Left lung (tissue), 10 donors: ENCODE data around the gene CBX5. TPM values are rescaled to one million over a fixed set of nuclear protein-coding genes. Genes with fewer than 3 reads are reported as not detected.

Source experiments
- ATAC-seq: fragments of 200-7000 bp; cut with Tn5 transposase; one replicate; pipeline ENCODE4 v1.9.1; 2020; ENCODE audit warnings: moderate library complexity
- DNase-seq, 4 donors: peaks; one replicate each; pipeline ENCODE4 v3.0.0-alpha.2; 2013 to 2020
- H3K27ac ChIP-seq, 2 donors: fragments of 200-600 bp; sonication (generic) in 1 of 2; one replicate each; pipeline versions ENCODE4 v1.5.0 to v1.8.0; 2020 to 2021
- H3K27me3 ChIP-seq, 2 donors: fragments of 200-600 bp; sonication (generic) in 1 of 2; one replicate each; pipeline versions ENCODE4 v1.5.0 to v1.8.0; 2020 to 2021
- H3K36me3 ChIP-seq, 2 donors: fragments of 200-600 bp; sonication (generic) in 1 of 2; one replicate each; pipeline versions ENCODE4 v1.5.0 to v1.8.0; 2020 to 2021
- H3K4me1 ChIP-seq, 2 donors: fragments of 200-600 bp; one replicate each; pipeline ENCODE4 v1.8.0; 2021
- H3K4me3 ChIP-seq, 2 donors: fragments of 200-600 bp; sonication (generic) in 1 of 2; one replicate each; pipeline versions ENCODE4 v1.5.0 to v1.8.0; 2020 to 2021; ENCODE audit warnings: mild to moderate bottlenecking in 1 of 2
- H3K9me3 ChIP-seq, 2 donors: fragments of 200-600 bp; sonication (generic) in 1 of 2; one replicate each; pipeline versions ENCODE4 v1.5.0 to v1.8.0; 2020 to 2021
- CTCF ChIP-seq, 2 donors: fragments of 200-600 bp; sonication (generic) in 1 of 2; IDR thresholded peaks; one replicate each; pipeline versions ENCODE4 v1.5.0 to v1.8.0; 2021; ENCODE audit warnings: antibody characterized with exemption in 2 of 2
- intact Hi-C, 2 donors: fragments of 100-400 bp; cut with DNase I; formaldehyde crosslinking; loops; one replicate each; pipeline versions ENCODE4 v1.11.2 to v1.14.2; 2022
- polyA plus RNA-seq, 6 donors: library from polyadenylated mRNA; unstranded; fragments of 120-200 nt; gene quantifications; one replicate each; pipeline ENCODE4 v1.2.1, GENCODE V29; 2013; ENCODE audit not compliant: insufficient read length in 6 of 6
- total RNA-seq, 2 donors: library from RNA; stranded (reverse); fragmentation: NEBNext Ultra II Directional; extraction: Animal tissue kit (Norgen Biotek cat#: 25700); gene quantifications; one replicate each; pipeline ENCODE4 v1.2.1, GENCODE V29; 2021
- donor health status: DM: no; HTN: yes; CAD: no.
- donor health status: DM: no; HTN: no; CAD: no.

CBX5 gene
- total and polyA plus RNA-seq, 8 donors = 69.8 to 134 (median 113) TPM

DNA sequence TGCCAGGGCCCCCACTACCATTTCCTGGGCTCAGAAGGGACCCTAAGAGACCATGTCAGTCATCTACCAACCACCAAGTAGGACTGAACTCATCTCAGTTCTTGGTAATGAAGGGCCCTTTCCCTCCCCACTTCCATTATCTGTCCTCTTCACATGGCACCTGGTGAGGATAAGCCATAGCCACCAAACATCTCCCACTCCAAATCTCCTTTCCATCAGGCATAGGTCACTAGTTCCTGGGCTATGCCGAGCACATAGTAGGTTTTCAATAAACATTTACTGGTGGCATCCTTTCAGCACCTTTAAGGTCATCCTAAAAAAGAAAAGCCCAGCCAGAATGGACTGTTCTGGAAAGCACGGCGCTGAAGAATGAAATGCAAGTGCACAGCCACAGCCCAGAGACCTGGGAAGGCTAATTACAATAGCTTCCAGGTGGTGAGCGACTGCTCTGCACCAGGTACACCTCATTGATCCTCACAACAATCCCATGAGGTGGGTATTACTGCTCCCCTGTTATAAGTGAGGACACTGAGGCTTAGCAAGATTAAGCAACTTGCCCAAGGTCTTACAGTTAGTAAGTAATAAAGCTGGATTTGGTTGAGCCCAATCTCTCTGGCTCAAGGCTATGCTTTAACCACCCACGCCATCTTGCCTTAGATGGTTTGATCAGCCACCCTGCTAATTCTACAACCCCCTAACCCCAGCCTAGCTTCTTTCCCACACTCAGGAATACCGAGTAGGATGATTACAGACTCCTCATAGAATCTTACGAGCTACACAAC, 95.7 kb downstream of the CBX5 start:
- ATAC-seq (no peak), DNase-seq (no peak)
- no peak for TF ChIP-seq CTCF (IDR thresholded peaks at IDR 0.05)
- peaks cover 6 to 18% of the 10 kb centered on the region in 2 donors for H3K4me1 ChIP-seq
- no peaks in the 10 kb centered on the region for H3K27me3 ChIP-seq
- H3K9me3 ChIP-seq = no peaks in the 10 kb centered on the region
- intact Hi-C loops = no loop called here
- no peak overlapping the region for H3K27ac ChIP-seq
- peaks cover 0 to 30% of the 10 kb centered on the region in 2 donors for H3K36me3 ChIP-seq
- H3K4me3 ChIP-seq = no peak overlapping the region

DNA sequence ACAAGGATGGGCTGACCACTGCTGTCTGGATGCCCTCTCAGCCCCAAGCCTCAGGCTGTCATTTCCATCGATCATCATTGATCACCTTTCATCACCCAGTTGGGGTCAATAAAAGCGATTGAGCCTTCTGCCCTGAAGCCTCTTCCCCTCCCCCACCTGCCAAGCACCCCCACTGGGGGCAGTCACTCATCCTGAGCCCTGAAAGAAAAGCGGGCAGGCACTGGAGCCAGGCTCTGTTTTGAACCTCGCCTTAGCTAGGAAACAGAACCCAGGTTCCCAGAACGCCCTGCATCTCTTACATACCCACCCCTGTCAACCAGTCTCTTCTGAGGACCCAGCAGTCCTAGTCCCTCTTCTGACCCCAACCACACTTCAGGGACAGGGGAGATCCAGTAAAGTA, 96.9 kb downstream of the CBX5 start:
- intact Hi-C loops = no loop called here
- no peak for TF ChIP-seq CTCF (IDR thresholded peaks at IDR 0.05)
- H3K9me3 ChIP-seq = no peaks in the 10 kb centered on the region
- no peaks in the 10 kb centered on the region for H3K27me3 ChIP-seq
- H3K4me3 ChIP-seq = no peak overlapping the region
- no peak overlapping the region for H3K27ac ChIP-seq
- H3K36me3 ChIP-seq = peaks cover 0 to 30% of the 10 kb centered on the region in 2 donors
- peaks cover 2 to 11% of the 10 kb centered on the region in 2 donors for H3K4me1 ChIP-seq
- no peak for ATAC-seq
- no peak for DNase-seq

- H3K36me3 ChIP-seq = peaks cover 0 to 30% of the 10 kb centered on the region in 2 donors
- ATAC-seq (no peak), DNase-seq (no peak)
- intact Hi-C loops = no loop called here
- TF ChIP-seq CTCF (IDR thresholded peaks at IDR 0.05) = no peak
- no peaks in the 10 kb centered on the region for H3K27me3 ChIP-seq
- H3K9me3 ChIP-seq = no peaks in the 10 kb centered on the region
- peaks cover 0 to 2% of the 10 kb centered on the region in 2 donors for H3K4me1 ChIP-seq
- no peak overlapping the region for H3K4me3 ChIP-seq
- no peak overlapping the region for H3K27ac ChIP-seq
These were observed 97.8 kb downstream of the CBX5 start for GRCh38 chr12:54182086-54182485.

Other genes starting within 250 kb of the CBX5 start
- gene HOXC5, start 247.1 kb downstream of the CBX5 start, total RNA-seq = under 1 TPM; 0.18 to 0.32 TPM
- gene HOXC5, start 247.1 kb downstream of the CBX5 start, polyA plus RNA-seq = under 1 TPM; 0.11 to 0.38 (median 0.28) TPM
- gene HOXC4, start 226.3 kb downstream of the CBX5 start, total RNA-seq = under 1 TPM; 0.68 to 0.99 TPM
- gene HOXC4, start 226.3 kb downstream of the CBX5 start, polyA plus RNA-seq = 1 to 10 TPM; 3.3 to 5.2 (median 4.6) TPM
- gene SMUG1, start 91.1 kb downstream of the CBX5 start, total RNA-seq = 10 to 100 TPM; 28.8 to 32.8 TPM
- gene SMUG1, start 91.1 kb downstream of the CBX5 start, polyA plus RNA-seq = 10 to 100 TPM; 30.2 to 33.2 (median 31.8) TPM
- gene HNRNPA1, start 604 bp upstream of the CBX5 start, total RNA-seq = 100 to 1,000 TPM; 652 to 783 TPM
- gene HNRNPA1, start 604 bp upstream of the CBX5 start, polyA plus RNA-seq = 1,000 to 10,000 TPM; 3,305 to 4,346 (median 3,991) TPM
- 10 to 100 TPM in 1 of 2 donors, 1 to 10 TPM in 1; 2.9 to 21.3 TPM for gene NFE2, start 20.9 kb upstream of the CBX5 start, total RNA-seq
- gene NFE2, start 20.9 kb upstream of the CBX5 start, polyA plus RNA-seq = 1 to 10 TPM; 4.5 to 6.4 (median 5.7) TPM
- gene COPZ1, start 45.0 kb upstream of the CBX5 start, total RNA-seq = 100 to 1,000 TPM; 157 to 184 TPM
- gene COPZ1, start 45.0 kb upstream of the CBX5 start, polyA plus RNA-seq = 100 to 1,000 TPM; 183 to 232 (median 219) TPM
- gene GPR84, start 84.4 kb upstream of the CBX5 start, total RNA-seq = 10 to 100 TPM in 1 of 2 donors, under 1 TPM in 1; 0.99 to 10.3 TPM
- under 1 TPM in 5 of 6 donors, not detected in 1; 0.23 to 0.73 (median 0.39) TPM for gene GPR84, start 84.4 kb upstream of the CBX5 start, polyA plus RNA-seq
- gene ZNF385A, start 104.6 kb upstream of the CBX5 start, total RNA-seq = 10 to 100 TPM; 18.1 to 19.0 TPM
- gene ZNF385A, start 104.6 kb upstream of the CBX5 start, polyA plus RNA-seq = 10 to 100 TPM in 3 of 6 donors, 1 to 10 TPM in 3; 8.2 to 14.8 (median 9.8) TPM
- 100 to 1,000 TPM in 1 of 2 donors, 10 to 100 TPM in 1; 76.4 to 142 TPM for gene ITGA5, start 139.1 kb upstream of the CBX5 start, total RNA-seq
- 10 to 100 TPM; 56.1 to 75.4 (median 69.5) TPM for gene ITGA5, start 139.1 kb upstream of the CBX5 start, polyA plus RNA-seq
- 1 to 10 TPM in 1 of 2 donors, under 1 TPM in 1; 0.47 to 1.4 TPM for gene GTSF1, start 193.5 kb upstream of the CBX5 start, total RNA-seq
- under 1 TPM in 4 of 6 donors, not detected in 2; 0.13 to 0.91 (median 0.34) TPM for gene GTSF1, start 193.5 kb upstream of the CBX5 start, polyA plus RNA-seq
- gene NCKAP1L, start 217.6 kb upstream of the CBX5 start, total RNA-seq = 10 to 100 TPM; 39.3 to 95.7 TPM
- gene NCKAP1L, start 217.6 kb upstream of the CBX5 start, polyA plus RNA-seq = 1 to 10 TPM; 5.1 to 8.4 (median 6.6) TPM